Gastroesophageal sphincter (tissue), 4 donors: ENCODE measurements around the gene STON2. TPM values are rescaled to one million over a fixed set of nuclear protein-coding genes. Genes with fewer than 3 reads are reported as not detected.
A peak's percentile ranks its signal among the peaks of the same experiment; 100 is the strongest.

Experiments used
- ATAC-seq: fragments of 150-250 bp; one replicate; pipeline ENCODE4 v1.9.1; 2016; ENCODE audit warnings: mild to moderate bottlenecking, moderate library complexity
- H3K27ac ChIP-seq, 4 donors: fragments of 200-600 bp; sonication (generic) in 3 of 4; 1 replicate in 3 of 4; 2 replicates in 1 of 4; pipeline ENCODE4 v1.5.1; 2016 to 2019
- H3K27me3 ChIP-seq: fragments of 200-600 bp; sonication (generic); one replicate; pipeline ENCODE4 v1.5.1; 2019
- H3K36me3 ChIP-seq, 2 donors: fragments of 200-600 bp; sonication (generic); one replicate each; pipeline ENCODE4 v1.5.1; 2019; ENCODE audit warnings: control low read depth in 1 of 2
- H3K4me1 ChIP-seq, 3 donors: fragments of 200-600 bp; sonication (generic); 1 replicate in 2 of 3; 2 replicates in 1 of 3; pipeline ENCODE4 v1.5.1; 2016 to 2019; ENCODE audit warnings: control low read depth in 2 of 3
- H3K4me3 ChIP-seq, 2 donors: fragments of 200-600 bp; sonication (generic); one replicate each; pipeline ENCODE4 v1.5.1; 2019; ENCODE audit warnings: mild to moderate bottlenecking in 1 of 2, moderate library complexity in 1 of 2
- H3K9me3 ChIP-seq, 3 donors: fragments of 200-600 bp; sonication (generic); one replicate each; pipeline ENCODE4 v1.5.1; 2017 to 2019; ENCODE audit warnings: control low read depth in 2 of 3
- CTCF ChIP-seq, 4 experiments: fragments of 200-600 bp in 2 of 4; fragments of 450-650 bp in 2 of 4; sonication (generic) in 1 of 4; IDR thresholded peaks; one replicate each; pipeline ENCODE4 v1.5.1; 2017 to 2019; ENCODE audit warnings: antibody characterized with exemption in 4 of 4, mild to moderate bottlenecking in 2 of 4, moderate library complexity in 2 of 4
- EP300 ChIP-seq: sonication (generic); formaldehyde crosslinking; IDR thresholded peaks from one replicate; pipeline ENCODE4 v1.6.1; 2017; ENCODE audit warnings: antibody characterized with exemption, mild to moderate bottlenecking
- POLR2A ChIP-seq, 2 donors: fragments of 450-650 bp; IDR thresholded peaks; one replicate each; pipeline ENCODE4 v1.6.1; 2017; ENCODE audit warnings: antibody characterized with exemption in 2 of 2, mild to moderate bottlenecking in 2 of 2, moderate library complexity in 1 of 2
- POLR2AphosphoS5 ChIP-seq: sonication (generic); formaldehyde crosslinking; IDR thresholded peaks from one replicate; pipeline ENCODE4 v1.6.1; 2017; ENCODE audit warnings: antibody characterized with exemption
- WGBS, 2 donors: methylation state at CpG; one replicate each; pipeline ENCODE4 v1.1.5; 2018; ENCODE audit warnings: low coverage in 1 of 2; 5-methylcytosine and 5-hydroxymethylcytosine counted together
- total RNA-seq, 4 donors: library from RNA; depleted of rRNA; stranded (reverse); fragments of >200 nt; gene quantifications; one replicate each; pipeline ENCODE4 v1.1.0, GENCODE V29; 2016

STON2 gene
- total RNA-seq, 4 donors from 2014 or later, result 2.8 to 11.6 (median 11.5) TPM

- TF ChIP-seq CTCF (IDR thresholded peaks at IDR 0.05) (no peak), EP300 (no peak), POLR2AphosphoS5 (no peak), POLR2A (IDR thresholded peaks at IDR 0.05) (no peak)
- Histone ChIP-seq H3K27me3 (no peaks in the 10 kb centered on the region), H3K4me1 (no peaks in the 10 kb centered on the region), H3K36me3 (no peaks in the 10 kb centered on the region), H3K27ac (peak overlapping the region in 1 of 4 donors; percentile 12), H3K4me3 (no peak overlapping the region), H3K9me3 (peaks cover 0 to 11% (median 0%) of the 10 kb centered on the region in 3 donors)
- no peak for ATAC-seq
- 40 to 84% methylated on average over 1 to 2 of the region's 2 CpGs for WGBS, 2 donors
These were observed 2.0 kb upstream of the STON2 start for GRCh38 chr14:81402123-81402495.

GRCh38 chr14:81401420-81402122 lies 1.4 kb upstream of the STON2 start:
- peak; percentile 77 for ATAC-seq
- Histone ChIP-seq H3K27me3 (no peaks in the 10 kb centered on the region), H3K9me3 (peaks cover 0 to 11% (median 0%) of the 10 kb centered on the region in 3 donors), H3K4me3 (no peak overlapping the region), H3K27ac (peak overlapping the region in 2 of 4 donors; percentile 37 to 46), H3K4me1 (no peaks in the 10 kb centered on the region), H3K36me3 (no peaks in the 10 kb centered on the region)
- TF ChIP-seq POLR2AphosphoS5 (no peak), EP300 (no peak), POLR2A (IDR thresholded peaks at IDR 0.05) (no peak), CTCF (IDR thresholded peaks at IDR 0.05) (no peak)
- 79 to 89% methylated on average over 1 to 2 of the region's 2 CpGs for WGBS, 2 donors

GRCh38 chr14:81400852-81401251 lies 728 bp upstream of the STON2 start:
- Histone ChIP-seq H3K4me3 (no peak overlapping the region), H3K27ac (peak overlapping the region in 2 of 4 donors; percentile 37 to 46), H3K27me3 (no peaks in the 10 kb centered on the region), H3K36me3 (peaks cover 0 to under 1% of the 10 kb centered on the region in 2 donors), H3K4me1 (no peaks in the 10 kb centered on the region), H3K9me3 (peaks cover 0 to 11% (median 0%) of the 10 kb centered on the region in 3 donors)
- TF ChIP-seq POLR2AphosphoS5, result no peak
- TF ChIP-seq CTCF (IDR thresholded peaks at IDR 0.05), result no peak
- TF ChIP-seq POLR2A (IDR thresholded peaks at IDR 0.05), result no peak
- no peak for TF ChIP-seq EP300
- ATAC-seq, result peak; percentile 76
- 69 to 79% methylated on average over 6 to 8 of the region's 8 CpGs for WGBS, 2 donors

- H3K36me3 ChIP-seq, result peaks cover 0 to 6% of the 10 kb centered on the region in 2 donors
- 77 to 87% methylated on average over 4 of the region's 6 CpGs for WGBS, 2 donors
- ATAC-seq, result no peak
- H3K4me1 ChIP-seq, result no peaks in the 10 kb centered on the region
- H3K4me3 ChIP-seq, result no peak overlapping the region
- TF ChIP-seq POLR2A (IDR thresholded peaks at IDR 0.05) (no peak), CTCF (IDR thresholded peaks at IDR 0.05) (no peak), POLR2AphosphoS5 (no peak), EP300 (no peak)
- no peak overlapping the region for H3K27ac ChIP-seq
- H3K27me3 ChIP-seq, result no peaks in the 10 kb centered on the region
- peaks cover 0 to 12% (median 0%) of the 10 kb centered on the region in 3 donors for H3K9me3 ChIP-seq
These were observed 1.8 kb downstream of the STON2 start for GRCh38 chr14:81398196-81398891.
